IPS DF 6.9 (cell line): ENCODE results near the gene AMIGO2.

Experiments
- DNase-seq: peaks from one replicate; pipeline ENCODE4 v3.0.0-alpha.2; 2013; ENCODE audit warnings: low read depth, low spot score
- H3K27ac ChIP-seq: one replicate; pipeline ENCODE4 v1.5.1; 2013; ENCODE audit warnings: low read length, control low read depth
- H3K27me3 ChIP-seq: 2 replicates; pipeline ENCODE4 v1.6.1; 2013; ENCODE audit warnings: mild to moderate bottlenecking, low read length; ENCODE audit not compliant: control insufficient read depth, insufficient read depth
- H3K36me3 ChIP-seq: 2 replicates; pipeline ENCODE4 v1.6.1; 2013; ENCODE audit warnings: low read length; ENCODE audit not compliant: control insufficient read depth, insufficient read depth
- H3K4me1 ChIP-seq: 2 replicates; pipeline ENCODE4 v1.6.1; 2013; ENCODE audit warnings: low read length; ENCODE audit not compliant: control insufficient read depth, insufficient read depth
- H3K4me3 ChIP-seq: 2 replicates; pipeline ENCODE4 v1.5.1; 2013; ENCODE audit warnings: mild to moderate bottlenecking, low read length
- H3K9me3 ChIP-seq: 2 replicates; pipeline ENCODE4 v1.6.1; 2013; ENCODE audit warnings: low read length, inconsistent platforms; ENCODE audit not compliant: control insufficient read depth, insufficient read depth
- whole genome bisulfite sequencing: extraction: QIAGEN DNeasy Blood & Tissue Kit; methylation state at CpG from one replicate; pipeline ENCODE4 v1.1.7; 2013; ENCODE audit warnings: mixed read lengths, missing lambda C conversion rate; ENCODE audit not compliant: insufficient read length, insufficient coverage; 5-methylcytosine and 5-hydroxymethylcytosine counted together

The AMIGO2 gene

GRCh38 chr12:47082796-47083621, 3.2 kb upstream of the AMIGO2 start:
- peaks cover 2% of the 10 kb centered on the region for H3K4me1 ChIP-seq
- no peak overlapping the region for H3K4me3 ChIP-seq
- WGBS: no CpG with 5 or more reads among the region's 7 CpGs
- H3K36me3 ChIP-seq: no peaks in the 10 kb centered on the region
- H3K27me3 ChIP-seq: peaks cover 7% of the 10 kb centered on the region
- DNase-seq: no peak
- no peaks in the 10 kb centered on the region for H3K9me3 ChIP-seq
- no peak overlapping the region for H3K27ac ChIP-seq

DNA sequence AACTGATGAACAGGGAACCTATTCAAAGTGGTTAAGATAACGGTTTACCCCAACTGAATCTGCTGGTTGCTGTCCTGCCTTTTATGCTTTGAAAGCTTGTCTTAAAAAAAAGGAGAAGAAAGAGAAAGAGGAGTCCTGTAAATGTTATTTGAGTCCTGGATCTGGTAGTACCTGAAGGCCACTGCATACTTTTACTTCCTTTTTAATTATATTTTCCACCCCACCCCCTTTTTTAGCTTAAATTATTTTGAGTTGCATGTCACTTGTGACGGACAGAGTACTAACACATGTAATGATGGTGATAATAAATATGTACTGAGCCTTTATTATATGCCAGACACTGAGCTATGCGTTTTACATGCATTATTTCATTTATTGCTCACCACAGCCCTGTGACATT, 2.5 kb upstream of the AMIGO2 start:
- Histone ChIP-seq H3K27me3 (peaks cover 7% of the 10 kb centered on the region), H3K9me3 (no peaks in the 10 kb centered on the region), H3K4me1 (peaks cover 2% of the 10 kb centered on the region), H3K36me3 (no peaks in the 10 kb centered on the region), H3K4me3 (no peak overlapping the region), H3K27ac (no peak overlapping the region)
- no CpG with 5 or more reads among the region's 3 CpGs for whole genome bisulfite sequencing
- DNase-seq: no peak

DNA sequence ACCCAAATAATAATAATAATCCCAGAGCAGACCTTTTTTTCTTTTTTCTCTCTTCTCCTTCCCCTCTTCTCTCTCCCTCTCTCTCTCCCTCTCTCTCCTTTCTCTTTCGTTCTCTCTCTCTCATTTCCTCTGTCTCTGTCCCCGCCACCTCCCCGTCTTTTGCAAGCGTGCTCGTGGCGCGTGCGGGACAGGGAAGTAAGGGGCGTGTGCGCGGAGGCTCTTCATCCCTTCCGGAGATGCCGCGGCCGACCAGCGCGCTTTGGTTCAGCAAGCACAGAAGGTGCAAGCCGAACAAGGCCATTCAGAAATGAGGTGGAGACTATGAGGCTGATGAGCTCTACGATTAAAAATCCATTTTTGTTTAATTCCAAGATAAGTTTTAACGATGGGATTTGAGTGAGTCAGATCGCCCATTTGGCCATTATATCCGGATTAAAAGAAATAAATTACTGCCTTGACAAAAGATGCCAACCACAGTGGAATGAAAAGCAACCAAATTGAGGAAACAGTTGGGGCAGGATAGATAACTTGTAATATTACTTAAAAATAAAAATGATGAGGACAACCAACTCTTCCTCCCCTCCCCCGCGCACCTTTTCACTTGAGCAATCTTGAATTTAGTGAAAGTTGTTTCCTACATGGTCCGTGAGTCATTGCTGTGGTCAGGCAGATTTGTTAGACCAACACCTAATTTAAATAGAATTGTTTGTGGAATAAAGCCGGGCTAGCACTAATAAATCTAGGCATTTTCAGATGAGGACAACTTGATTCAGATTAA, 1.2 kb upstream of the AMIGO2 start:
- no peak overlapping the region for H3K27ac ChIP-seq
- no peaks in the 10 kb centered on the region for H3K9me3 ChIP-seq
- no CpG with 5 or more reads among the region's 26 CpGs for WGBS
- peaks cover 2% of the 10 kb centered on the region for H3K4me1 ChIP-seq
- H3K36me3 ChIP-seq: no peaks in the 10 kb centered on the region
- peak overlapping the region; percentile 53; the same call in 1 of the 2 replicates for H3K4me3 ChIP-seq
- DNase-seq: no peak
- peaks cover 7% of the 10 kb centered on the region for H3K27me3 ChIP-seq

DNA sequence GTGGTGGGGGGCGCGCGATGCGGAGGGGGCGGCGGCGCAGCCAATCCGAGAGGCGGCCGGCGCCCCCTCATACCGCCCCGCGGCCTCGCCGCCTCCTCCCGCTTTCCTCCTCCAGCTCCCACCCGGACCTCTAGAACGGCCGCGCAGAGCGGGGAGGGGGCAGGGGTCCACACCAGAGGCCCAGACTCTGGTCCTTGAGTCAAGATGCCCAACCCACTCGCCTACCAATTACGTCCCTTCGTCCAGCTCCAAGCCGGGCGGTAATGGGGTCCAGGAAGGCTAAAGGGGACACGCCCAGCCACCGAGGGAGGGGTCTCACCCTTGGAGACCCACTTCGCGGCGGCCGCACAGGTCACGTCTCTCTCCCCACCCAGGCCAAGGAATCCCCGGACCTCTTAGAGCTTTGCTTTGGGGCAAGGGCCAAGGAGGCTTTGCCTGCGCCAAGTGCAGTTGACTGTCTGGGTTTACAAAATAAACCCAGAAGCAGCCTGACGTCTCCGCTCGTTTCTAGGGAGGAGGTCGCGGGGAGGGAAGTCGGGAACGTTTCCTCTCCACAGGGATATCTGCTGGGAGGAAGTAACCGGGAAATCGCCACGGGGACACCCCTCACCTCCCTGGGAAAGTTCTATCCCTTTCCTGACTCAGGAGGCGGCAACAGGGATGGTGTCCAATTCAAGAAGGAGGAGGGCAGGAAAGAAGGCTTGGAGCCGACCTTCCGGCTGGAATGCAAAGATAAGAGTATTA, 394 bp upstream of the AMIGO2 start:
- WGBS: no CpG with 5 or more reads among the region's 49 CpGs
- H3K9me3 ChIP-seq: no peaks in the 10 kb centered on the region
- no peak overlapping the region for H3K27ac ChIP-seq
- H3K4me1 ChIP-seq: peaks cover 2% of the 10 kb centered on the region
- H3K27me3 ChIP-seq: peaks cover 7% of the 10 kb centered on the region
- no peak for DNase-seq
- no peaks in the 10 kb centered on the region for H3K36me3 ChIP-seq
- H3K4me3 ChIP-seq: peak overlapping the region; percentile 53; the same call in 1 of the 2 replicates

GRCh38 chr12:47078733-47079467, 859 bp downstream of the AMIGO2 start:
- Histone ChIP-seq H3K4me1 (peaks cover 2% of the 10 kb centered on the region), H3K9me3 (no peaks in the 10 kb centered on the region), H3K27ac (no peak overlapping the region), H3K4me3 (peak overlapping the region; percentile 53; the same call in 1 of the 2 replicates), H3K36me3 (no peaks in the 10 kb centered on the region), H3K27me3 (peaks cover 7% of the 10 kb centered on the region)
- DNase-seq: no peak
- no CpG with 5 or more reads among the region's 17 CpGs for WGBS

DNA sequence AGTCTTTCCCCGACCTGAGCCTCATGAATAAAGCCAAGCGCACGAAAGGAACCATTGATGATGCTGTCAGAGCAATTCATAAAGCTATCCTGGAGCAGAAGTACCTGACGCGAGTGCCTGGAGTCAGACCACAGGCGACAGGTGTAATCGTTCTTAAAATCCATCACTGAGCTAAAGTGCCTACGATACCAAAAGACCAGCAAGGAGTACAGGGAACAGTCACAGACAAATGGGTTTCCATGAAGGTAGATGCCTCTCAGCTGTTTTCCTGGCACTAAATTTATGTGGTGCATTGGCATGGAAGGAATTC, 1.7 kb downstream of the AMIGO2 start:
- Histone ChIP-seq H3K4me3 (no peak overlapping the region), H3K4me1 (peaks cover 2% of the 10 kb centered on the region), H3K36me3 (no peaks in the 10 kb centered on the region), H3K9me3 (no peaks in the 10 kb centered on the region), H3K27ac (no peak overlapping the region), H3K27me3 (peaks cover 7% of the 10 kb centered on the region)
- no CpG with 5 or more reads among the region's 8 CpGs for WGBS
- DNase-seq: no peak

DNA sequence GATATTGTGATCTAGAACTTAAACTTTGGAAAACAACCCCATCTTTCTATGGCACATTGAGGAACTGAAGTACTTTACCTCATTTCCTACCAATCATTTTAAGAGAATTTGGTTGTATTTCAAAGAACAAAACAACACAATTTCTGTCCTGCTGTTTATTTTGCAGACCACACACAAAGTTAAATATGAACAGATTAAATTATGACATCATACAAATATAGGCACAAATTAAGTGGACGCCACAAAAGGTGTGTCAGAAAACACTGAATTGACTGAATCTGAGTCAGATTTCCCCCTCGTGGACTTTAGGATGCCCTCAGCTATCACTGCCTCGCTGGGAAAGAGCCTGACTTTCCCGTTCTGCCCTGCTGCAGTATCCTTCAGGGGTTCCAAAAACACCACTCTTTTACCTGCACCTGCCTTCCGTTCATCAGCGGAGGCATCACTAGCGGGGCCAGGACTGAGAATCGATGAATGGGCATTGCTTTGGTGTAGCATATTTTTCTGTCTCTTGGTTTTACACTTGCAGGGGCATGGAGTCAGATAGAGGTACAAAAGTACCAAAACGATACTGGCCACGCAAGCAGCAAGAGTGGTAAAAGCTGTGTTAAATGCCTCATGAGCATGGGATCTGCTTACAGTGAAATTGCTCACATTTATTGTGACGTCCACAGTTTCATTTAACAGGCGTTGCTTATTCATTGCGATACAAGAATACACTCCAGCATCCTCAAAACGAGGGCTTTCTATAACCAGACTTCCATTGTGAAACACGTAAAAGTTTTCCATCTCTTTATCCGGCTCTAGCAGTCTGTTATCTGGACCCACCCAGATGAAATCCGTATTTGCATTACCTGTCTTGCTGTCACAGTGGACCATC, 2.3 kb downstream of the AMIGO2 start:
- peaks cover 2% of the 10 kb centered on the region for H3K4me1 ChIP-seq
- H3K9me3 ChIP-seq: no peaks in the 10 kb centered on the region
- WGBS: no CpG with 5 or more reads among the region's 17 CpGs
- H3K27me3 ChIP-seq: peaks cover 7% of the 10 kb centered on the region
- H3K4me3 ChIP-seq: no peak overlapping the region
- H3K36me3 ChIP-seq: no peaks in the 10 kb centered on the region
- no peak for DNase-seq
- no peak overlapping the region for H3K27ac ChIP-seq

DNA sequence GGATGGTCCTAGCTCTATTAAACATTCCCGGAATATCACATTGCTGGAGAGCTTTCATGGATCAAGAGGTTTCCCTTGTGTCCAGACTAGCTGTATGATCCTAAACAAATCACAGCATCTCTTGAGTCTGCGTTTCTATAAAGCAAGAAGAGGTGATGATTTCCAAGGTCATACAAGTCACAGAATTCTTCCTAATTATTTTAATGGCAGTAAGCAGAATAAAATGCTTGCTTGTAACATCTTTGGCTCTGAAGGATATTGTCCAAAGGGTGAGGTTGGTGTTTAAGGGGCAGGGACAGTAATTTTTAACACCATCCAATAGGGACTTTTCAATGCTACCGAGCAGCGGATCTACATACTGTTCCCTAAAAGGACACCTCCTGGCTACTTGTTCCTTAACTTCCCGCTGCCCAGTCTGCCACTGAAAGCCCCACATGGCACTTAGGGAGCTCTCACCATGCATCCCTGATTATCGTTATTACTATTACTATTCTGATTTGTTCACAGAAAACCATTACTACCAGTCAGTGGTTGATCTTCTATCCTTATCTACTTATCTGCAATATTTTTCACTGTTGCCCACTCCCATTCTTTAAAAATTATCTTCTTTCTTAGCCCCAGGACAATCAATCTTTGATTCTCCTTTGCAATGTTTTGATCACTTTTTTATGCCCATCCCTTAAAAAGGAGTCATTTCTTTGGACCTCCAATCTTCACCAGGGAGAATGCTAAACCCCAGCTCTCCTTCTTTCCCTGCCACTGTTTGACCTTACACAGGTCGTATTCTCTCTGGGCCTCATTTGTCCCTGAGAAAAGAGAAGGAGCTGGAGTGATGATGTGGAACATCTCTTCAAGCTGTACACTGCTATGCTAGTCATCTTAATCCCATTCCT, 4.3 kb downstream of the AMIGO2 start:
- no peak for DNase-seq
- no CpG with 5 or more reads among the region's 7 CpGs for WGBS
- peaks cover 7% of the 10 kb centered on the region for H3K27me3 ChIP-seq
- no peaks in the 10 kb centered on the region for H3K36me3 ChIP-seq
- no peak overlapping the region for H3K27ac ChIP-seq
- H3K4me1 ChIP-seq: peaks cover 2% of the 10 kb centered on the region
- H3K4me3 ChIP-seq: no peak overlapping the region
- H3K9me3 ChIP-seq: no peaks in the 10 kb centered on the region

DNA sequence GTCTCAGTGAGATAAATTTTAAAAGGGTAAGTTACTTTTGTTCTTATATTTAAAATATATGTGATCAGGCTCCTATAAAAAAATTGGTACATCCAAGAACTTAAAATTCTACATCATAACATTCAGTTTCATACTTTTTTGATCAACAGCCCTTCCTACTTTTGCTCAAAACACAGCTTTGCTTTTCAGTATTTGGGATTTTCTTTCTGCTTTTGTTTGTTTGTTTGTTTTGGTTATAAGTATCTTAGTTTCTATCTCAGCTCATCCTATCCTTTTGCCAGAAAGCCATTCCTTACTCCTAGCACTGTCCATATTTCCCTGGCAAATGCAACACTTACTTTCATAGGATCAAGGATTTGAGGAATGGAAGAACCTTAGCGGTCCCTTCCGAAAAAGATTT, 5.0 kb downstream of the AMIGO2 start:
- H3K9me3 ChIP-seq: no peaks in the 10 kb centered on the region
- WGBS: no CpG with 5 or more reads among the region's 2 CpGs
- H3K4me1 ChIP-seq: peaks cover 2% of the 10 kb centered on the region
- no peak for DNase-seq
- no peak overlapping the region for H3K4me3 ChIP-seq
- peaks cover 7% of the 10 kb centered on the region for H3K27me3 ChIP-seq
- H3K36me3 ChIP-seq: no peaks in the 10 kb centered on the region
- no peak overlapping the region for H3K27ac ChIP-seq
